B cell (primary cell): ENCODE measurements around the gene SGCD. TPM values are rescaled to one million over a fixed set of nuclear protein-coding genes. Genes with fewer than 3 reads are reported as not detected.

Experiments
- ATAC-seq: fragments of 200-7000 bp; cut with Tn5 transposase; one replicate; pipeline ENCODE4 v1.10.0; 2021; ENCODE audit warnings: low read depth, mild to moderate bottlenecking, moderate number of reproducible peaks, moderate library complexity
- CTCF ChIA-PET: fragments of 350-600 bp; sonication (Branson Sonifier 250); formaldehyde crosslinking; loops from one replicate; lab custom pipeline; 2021; ENCODE audit warnings: antibody characterized with exemption, inconsistent platforms; lab: Charles Lee
- POLR2A ChIA-PET: fragments of 350-600 bp; sonication (Branson Sonifier 250); formaldehyde crosslinking; loops from one replicate; lab custom pipeline; 2021; ENCODE audit warnings: antibody characterized with exemption; lab: Charles Lee
- DNase-seq: peaks from one replicate; pipeline ENCODE4 v3.0.0; 2013
- H2AFZ ChIP-seq: 2 replicates; pipeline ENCODE4 v1.6.1; 2012; ENCODE audit warnings: mild to moderate bottlenecking, low read depth, low read length; ENCODE audit not compliant: insufficient read depth, poor library complexity, severe bottlenecking
- H3K27ac ChIP-seq, 2 donors: 1 replicate in 1 of 2; 2 replicates in 1 of 2; pipeline ENCODE4 v1.5.1; 2012 to 2013; ENCODE audit warnings: low read length in 2 of 2, mild to moderate bottlenecking in 2 of 2, moderate library complexity in 1 of 2
- H3K27me3 ChIP-seq, 4 experiments: fragments of 200-600 bp in 1 of 4; sonication (generic) in 1 of 4; replicated peaks in 1 of 4; 1 replicate in 2 of 4; 2 replicates in 2 of 4; pipeline versions ENCODE4 v1.6.1 to v1.7.0; 2013 to 2016; ENCODE audit warnings: low read length in 3 of 4, mild to moderate bottlenecking in 2 of 4, mixed read lengths in 1 of 4, moderate library complexity in 1 of 4; ENCODE audit not compliant: insufficient read depth in 4 of 4, control insufficient read depth in 3 of 4; ENCODE audit errors: control extremely low read depth in 1 of 4
- H3K36me3 ChIP-seq, 2 experiments: replicated peaks in 1 of 2; 1 replicate in 1 of 2; 2 replicates in 1 of 2; pipeline versions ENCODE4 v1.6.1 to v1.7.1; 2013; ENCODE audit warnings: low read length in 1 of 2; ENCODE audit not compliant: insufficient read depth in 2 of 2, control insufficient read depth in 1 of 2; ENCODE audit errors: control extremely low read depth in 1 of 2, extremely low read depth in 1 of 2
- H3K4me1 ChIP-seq, 2 donors: fragments of 200-600 bp in 1 of 2; sonication (generic) in 1 of 2; 1 replicate in 1 of 2; 2 replicates in 1 of 2; pipeline versions ENCODE4 v1.5.1 to v1.6.1; 2013 to 2017; ENCODE audit warnings: low read length in 2 of 2; ENCODE audit not compliant: control insufficient read depth in 2 of 2, insufficient read depth in 2 of 2
- H3K4me2 ChIP-seq: replicated peaks from 2 replicates; pipeline ENCODE3; 2012; ENCODE audit warnings: mild to moderate bottlenecking, low read depth, low read length; ENCODE audit not compliant: poor library complexity, severe bottlenecking
- H3K4me3 ChIP-seq, 5 experiments: fragments of 200-600 bp in 1 of 5; sonication (generic) in 1 of 5; 1 replicate in 3 of 5; 2 replicates in 2 of 5; pipeline versions ENCODE4 v1.5.1 to v1.7.0; 2011 to 2016; ENCODE audit warnings: low read length in 4 of 5, mild to moderate bottlenecking in 4 of 5, low read depth in 2 of 5, control low read depth in 1 of 5, moderate library complexity in 1 of 5; ENCODE audit not compliant: insufficient read depth in 1 of 5; ENCODE audit errors: control extremely low read depth in 1 of 5, extremely low read depth in 1 of 5
- H3K79me2 ChIP-seq: fragments of 200-600 bp; sonication (generic); one replicate; pipeline ENCODE4 v1.6.0; 2016; ENCODE audit warnings: low read length; ENCODE audit not compliant: control insufficient read depth, insufficient read depth
- H3K9ac ChIP-seq: fragments of 200-600 bp; sonication (generic); 2 replicates; pipeline ENCODE4 v1.6.1; 2017; ENCODE audit warnings: mild to moderate bottlenecking, low read length, moderate library complexity
- H3K9me3 ChIP-seq, 3 donors: one replicate each; pipeline versions ENCODE4 v1.6.1 to v1.7.1; 2013; ENCODE audit warnings: low read length in 2 of 3; ENCODE audit not compliant: control insufficient read depth in 2 of 3, insufficient read depth in 1 of 3; ENCODE audit errors: control extremely low read depth in 1 of 3
- H4K20me1 ChIP-seq: 2 replicates; pipeline ENCODE4 v1.6.0; 2012; ENCODE audit warnings: mild to moderate bottlenecking, low read length; ENCODE audit not compliant: insufficient read depth, control insufficient read depth, poor library complexity, severe bottlenecking
- H3K27ac Mint-ChIP-seq: one replicate; pipeline ENCODE4 v1.8.0; 2021; ENCODE audit warnings: mixed read lengths
- H3K27me3 Mint-ChIP-seq: one replicate; pipeline ENCODE4 v1.8.0; 2021; ENCODE audit warnings: mixed read lengths
- H3K4me1 Mint-ChIP-seq: one replicate; pipeline ENCODE4 v1.8.0; 2021; ENCODE audit warnings: mixed read lengths
- H3K4me3 Mint-ChIP-seq: one replicate; pipeline ENCODE4 v1.8.0; 2021; ENCODE audit warnings: mixed read lengths
- H3K9me3 Mint-ChIP-seq: one replicate; pipeline ENCODE4 v1.8.0; 2022; ENCODE audit warnings: mixed read lengths; ENCODE audit not compliant: insufficient read depth
- EZH2 ChIP-seq: IDR thresholded peaks from 2 replicates; pipeline ENCODE4 v1.6.1; 2012; ENCODE audit warnings: borderline replicate concordance, low read depth, mild to moderate bottlenecking, moderate library complexity, low read length; ENCODE audit not compliant: insufficient read depth, poor library complexity, severe bottlenecking
- WGBS: methylation state at CpG from one replicate; pipeline ENCODE4 v1.1.5; 2013; ENCODE audit warnings: missing lambda C conversion rate; ENCODE audit not compliant: insufficient coverage; 5-methylcytosine and 5-hydroxymethylcytosine counted together
- intact Hi-C: fragments of 100-400 bp; cut with micrococcal nuclease; formaldehyde crosslinking; loops from one replicate; pipeline ENCODE4 v1.10.0; 2022
- polyA plus RNA-seq: library from polyadenylated mRNA; depleted of rRNA; stranded (reverse); fragments of >200 nt; gene quantifications from 2 replicates; pipeline ENCODE4 v1.2.3, GENCODE V29; 2012
- total RNA-seq, 2 donors: library from RNA; stranded (reverse); fragments of 120-200 nt in 1 of 2; gene quantifications; 1 replicate in 1 of 2; 2 replicates in 1 of 2; pipeline versions ENCODE4 v1.2.3 to v1.2.4, GENCODE V29; 2013 to 2022
- TF ChIP-seq, protein P1 (sequence below): fragments of 200-600 bp; IDR thresholded peaks from one replicate; pipeline ENCODE4 v1.8.0; 2022; ENCODE audit warnings: antibody characterized with exemption, mild to moderate bottlenecking

The SGCD gene
- total and polyA plus RNA-seq, 2 donors (not counting 1 experiment from before 2014, with no cell fraction given), result not detected

DNA sequence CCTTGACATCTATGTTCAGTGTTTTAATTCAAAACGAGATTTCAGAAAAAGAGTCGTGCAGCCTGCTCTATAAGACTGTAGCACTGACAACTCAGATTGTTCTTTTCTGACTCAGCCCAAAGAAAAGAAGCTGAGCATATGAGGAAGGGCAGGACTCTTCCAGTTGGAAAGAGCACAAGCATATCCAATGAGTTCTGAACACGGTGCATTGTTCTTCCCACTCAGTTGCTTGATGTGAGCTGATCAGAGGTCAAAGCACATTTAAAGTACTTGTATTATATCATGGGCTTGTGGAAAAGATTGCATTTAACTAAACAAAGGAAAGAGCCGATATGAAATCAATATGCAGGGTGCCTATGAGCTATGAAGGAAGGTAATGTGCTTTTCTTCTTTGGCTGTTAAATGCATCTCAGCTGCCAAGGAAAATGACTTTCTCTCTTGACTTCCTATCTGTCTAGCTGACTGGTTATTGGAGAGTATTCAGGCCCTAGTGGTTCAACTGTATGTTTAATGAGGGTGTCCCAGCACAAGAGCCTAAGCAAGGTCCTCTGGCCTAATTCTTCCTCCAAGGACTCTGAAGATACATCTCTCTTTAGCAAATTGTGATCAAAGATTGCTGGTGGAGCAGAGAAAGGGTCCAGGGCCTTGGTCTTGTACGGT, 296.5 kb downstream of the SGCD start:
- TF ChIP-seq, protein P1, sequence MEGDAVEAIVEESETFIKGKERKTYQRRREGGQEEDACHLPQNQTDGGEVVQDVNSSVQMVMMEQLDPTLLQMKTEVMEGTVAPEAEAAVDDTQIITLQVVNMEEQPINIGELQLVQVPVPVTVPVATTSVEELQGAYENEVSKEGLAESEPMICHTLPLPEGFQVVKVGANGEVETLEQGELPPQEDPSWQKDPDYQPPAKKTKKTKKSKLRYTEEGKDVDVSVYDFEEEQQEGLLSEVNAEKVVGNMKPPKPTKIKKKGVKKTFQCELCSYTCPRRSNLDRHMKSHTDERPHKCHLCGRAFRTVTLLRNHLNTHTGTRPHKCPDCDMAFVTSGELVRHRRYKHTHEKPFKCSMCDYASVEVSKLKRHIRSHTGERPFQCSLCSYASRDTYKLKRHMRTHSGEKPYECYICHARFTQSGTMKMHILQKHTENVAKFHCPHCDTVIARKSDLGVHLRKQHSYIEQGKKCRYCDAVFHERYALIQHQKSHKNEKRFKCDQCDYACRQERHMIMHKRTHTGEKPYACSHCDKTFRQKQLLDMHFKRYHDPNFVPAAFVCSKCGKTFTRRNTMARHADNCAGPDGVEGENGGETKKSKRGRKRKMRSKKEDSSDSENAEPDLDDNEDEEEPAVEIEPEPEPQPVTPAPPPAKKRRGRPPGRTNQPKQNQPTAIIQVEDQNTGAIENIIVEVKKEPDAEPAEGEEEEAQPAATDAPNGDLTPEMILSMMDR, result no peak
- no peak for TF ChIP-seq EZH2
- Mint-ChIP-seq H3K27ac (no peak overlapping the region), H3K4me3 (no peak overlapping the region), H3K4me1 (no peaks in the 10 kb centered on the region), H3K27me3 (no peaks in the 10 kb centered on the region), H3K9me3 (no peaks in the 10 kb centered on the region)
- H3K4me1 ChIP-seq, result no peaks in the 10 kb centered on the region
- H3K79me2 ChIP-seq, result no peaks in the 10 kb centered on the region
- no peak overlapping the region for H3K4me3 ChIP-seq
- H3K36me3 ChIP-seq, result no peaks in the 10 kb centered on the region
- H3K27ac ChIP-seq, result no peak overlapping the region
- DNase-seq, result no peak
- no peaks in the 10 kb centered on the region for H4K20me1 ChIP-seq
- H3K4me2 ChIP-seq, result no peak overlapping the region
- POLR2A ChIA-PET, result no interaction called here
- H3K27me3 ChIP-seq, result no peaks in the 10 kb centered on the region
- WGBS, result 87% methylated on average over 3 of the region's 5 CpGs
- H3K9ac ChIP-seq, result no peak overlapping the region
- CTCF ChIA-PET, result no interaction called here
- no peak overlapping the region for H2AFZ ChIP-seq
- no peaks in the 10 kb centered on the region for H3K9me3 ChIP-seq
- no peak for ATAC-seq
- intact Hi-C loops, result no loop called here

DNA sequence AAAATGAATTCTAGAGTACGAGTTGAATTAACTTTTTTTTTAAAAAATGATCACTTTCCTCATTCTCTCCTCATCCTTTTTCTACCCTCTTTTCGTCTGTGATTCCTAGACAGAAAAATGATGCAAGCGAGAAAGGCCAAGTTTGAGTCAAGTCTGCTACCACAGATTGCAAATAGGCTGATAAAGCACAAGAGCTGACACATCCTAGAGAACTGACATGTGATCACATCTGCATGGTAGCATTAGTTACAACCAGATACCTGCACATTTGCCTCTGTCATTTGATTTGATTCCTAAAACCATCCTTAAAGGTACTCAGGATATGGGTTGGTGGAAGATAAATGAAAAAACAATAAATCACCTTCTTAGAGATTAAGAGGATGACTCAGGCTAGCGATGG, 297.7 kb downstream of the SGCD start:
- H3K79me2 ChIP-seq, result no peaks in the 10 kb centered on the region
- no peak overlapping the region for H3K27ac Mint-ChIP-seq
- no peak overlapping the region for H3K9ac ChIP-seq
- no peak overlapping the region for H3K4me2 ChIP-seq
- H3K4me3 Mint-ChIP-seq, result no peak overlapping the region
- ChIA-PET POLR2A (no interaction called here), CTCF (no interaction called here)
- no peaks in the 10 kb centered on the region for H3K4me1 Mint-ChIP-seq
- H3K4me3 ChIP-seq, result no peak overlapping the region
- no peaks in the 10 kb centered on the region for H3K4me1 ChIP-seq
- no peaks in the 10 kb centered on the region for H3K36me3 ChIP-seq
- H4K20me1 ChIP-seq, result no peaks in the 10 kb centered on the region
- WGBS, result no CpG with 5 or more reads among the region's 4 CpGs
- no peaks in the 10 kb centered on the region for H3K27me3 ChIP-seq
- no peaks in the 10 kb centered on the region for H3K9me3 ChIP-seq
- TF ChIP-seq, protein P1, result no peak
- no peak for TF ChIP-seq EZH2
- no peak overlapping the region for H3K27ac ChIP-seq
- no peak overlapping the region for H2AFZ ChIP-seq
- intact Hi-C loops, result no loop called here
- no peaks in the 10 kb centered on the region for H3K9me3 Mint-ChIP-seq
- H3K27me3 Mint-ChIP-seq, result no peaks in the 10 kb centered on the region
- DNase-seq (no peak), ATAC-seq (no peak)
